GM12878 (cell line): Measurements from ENCODE around the gene SYTL1. TPM values are rescaled to one million over a fixed set of nuclear protein-coding genes. Genes with fewer than 3 reads are reported as not detected.

Experiments used
- CHD1 ChIP-seq: IDR thresholded peaks from 2 replicates; pipeline ENCODE4 v1.6.1; 2012; ENCODE audit warnings: low read depth, low read length, improper control_type of control experiment
- CREB1 ChIP-seq: IDR thresholded peaks from 2 replicates; pipeline ENCODE4 v1.6.1; 2012; ENCODE audit warnings: low read depth, mild to moderate bottlenecking, inconsistent platforms
- EZH2 ChIP-seq: IDR thresholded peaks from 2 replicates; pipeline ENCODE4 v1.6.1; 2012; ENCODE audit warnings: low read depth, mild to moderate bottlenecking, control low read depth, inconsistent platforms, low read length, borderline replicate concordance; ENCODE audit not compliant: control insufficient read depth
- PAX8 ChIP-seq: fragments of 450-650 bp; IDR thresholded peaks from 2 replicates; pipeline ENCODE4 v1.6.1; 2017; ENCODE audit warnings: mild to moderate bottlenecking, moderate library complexity
- PKNOX1 ChIP-seq: fragments of 450-650 bp; IDR thresholded peaks from 2 replicates; pipeline ENCODE4 v1.6.1; 2016; ENCODE audit warnings: mild to moderate bottlenecking
- SIN3A ChIP-seq: IDR thresholded peaks from 2 replicates; pipeline ENCODE4 v1.6.1; 2012; ENCODE audit warnings: low read depth, low read length, improper control_type of control experiment
- SMAD5 ChIP-seq: IDR thresholded peaks from 2 replicates; pipeline ENCODE4 v1.6.1; 2016; ENCODE audit warnings: antibody characterized with exemption, low read depth
- SMARCA5 ChIP-seq: fragments of 450-650 bp; IDR thresholded peaks from 2 replicates; pipeline ENCODE4 v1.6.1; 2017; ENCODE audit warnings: mild to moderate bottlenecking
- TAF1 ChIP-seq: IDR thresholded peaks from 2 replicates; pipeline ENCODE4 v1.6.1; 2011; ENCODE audit warnings: mild to moderate bottlenecking, low read depth, low read length, borderline replicate concordance
- USF1 ChIP-seq: IDR thresholded peaks from 2 replicates; pipeline ENCODE4 v1.6.1; 2011; ENCODE audit warnings: borderline replicate concordance, low read depth, mild to moderate bottlenecking, moderate library complexity, mixed read lengths, low read length; ENCODE audit not compliant: insufficient read depth; ENCODE audit errors: extremely low read length
- ZBTB40 ChIP-seq: fragments of 450-650 bp; IDR thresholded peaks from 2 replicates; pipeline ENCODE4 v1.6.1; 2016; ENCODE audit warnings: mild to moderate bottlenecking, moderate library complexity, borderline replicate concordance
- ZNF24 ChIP-seq: fragments of 450-650 bp; IDR thresholded peaks from 2 replicates; pipeline ENCODE4 v1.6.1; 2017; ENCODE audit warnings: antibody characterized with exemption, mild to moderate bottlenecking
- ZZZ3 ChIP-seq: IDR thresholded peaks from 2 replicates; pipeline ENCODE4 v1.6.1; 2011; ENCODE audit warnings: low read depth; ENCODE audit not compliant: control insufficient read depth, insufficient read length
- polyA plus RNA-seq, 11 experiments: library from polyadenylated mRNA; depleted of rRNA in 4 of 11; unstranded in 6 of 11; stranded (reverse) in 5 of 11; fragments of >200 nt; fragmentation: Nextera tagmentation in 4 of 11; fragmentation: Illumina TruSeq in 1 of 11; extraction: Ambion mirVana in 4 of 11; extraction: Trizol in 1 of 11; gene quantifications; 1 replicate in 1 of 11; 2 replicates in 10 of 11; pipeline versions ENCODE4 v1.2.1 to v1.2.3, GENCODE V29; 2011 to 2016; ENCODE audit warnings: inconsistent platforms in 2 of 11, missing spikeins in 2 of 11, low read depth in 1 of 11
- total RNA-seq, 4 experiments: library from RNA; depleted of rRNA in 3 of 4; stranded (reverse); fragments of >200 nt in 3 of 4; fragmentation: Illumina TruSeq in 1 of 4; extraction: Trizol in 1 of 4; gene quantifications; 2 replicates each; pipeline versions ENCODE4 v1.2.1 to v1.2.3, GENCODE V29; 2013 to 2021

The SYTL1 gene
- total and polyA plus RNA-seq, 10 of the 15 experiments (the other 5 are each of a cell fraction or from before 2014, with no cell fraction given) = 0.72 to 45.6 (median 14.8) TPM

- TF ChIP-seq CHD1 (no peak), ZBTB40 (no peak), TAF1 (no peak), SIN3A (no peak), EZH2 (no peak), SMARCA5 (no peak), PKNOX1 (no peak), PAX8 (no peak), USF1 (no peak), SMAD5 (no peak), ZZZ3 (no peak), CREB1 (0 out of 2 replicates have a peak, but pooled peaks have one; percentile 8), ZNF24 (no peak)
These were observed 23.7 kb downstream of the SYTL1 start (continued) for GRCh38 chr1:27365372-27366112.
